ENCODE results near the gene MT1A. TPM values are rescaled to one million over a fixed set of nuclear protein-coding genes. Genes with fewer than 3 reads are reported as not detected.
A peak's percentile ranks its signal among the peaks of the same experiment; 100 is the strongest.

MT1A gene
- total and polyA plus RNA-seq, 12 donors = 0.71 to 102 (median 3.0) TPM; not detected in 2

- intact Hi-C loops (cut with DNase I) = no loop called here
- 81 to 85% methylated on average over 7 of the region's 7 CpGs for WGBS, 2 donors
- Histone ChIP-seq H3K9me3 (no peaks in the 10 kb centered on the region), H3K27me3 (peaks cover 0 to 29% (median 17%) of the 10 kb centered on the region in 7 donors), H3K4me3 (no peak overlapping the region), H3K27ac (no peak overlapping the region), H3K36me3 (no peaks in the 10 kb centered on the region), H3K4me1 (peaks cover 0 to 12% (median 10%) of the 10 kb centered on the region in 9 donors)
- ATAC-seq (no peak), DNase-seq (no peak)
- no peak for TF ChIP-seq CTCF (IDR thresholded peaks at IDR 0.05)
These were observed 14.8 kb downstream of the MT1A start for GRCh38 chr16:56653218-56653617.

- 1 to 2% methylated on average over 46 of the region's 46 CpGs for WGBS, 2 donors
- TF ChIP-seq CTCF (IDR thresholded peaks at IDR 0.05) = no peak
- Histone ChIP-seq H3K9me3 (no peaks in the 10 kb centered on the region), H3K27me3 (peaks cover 0 to 41% (median 22%) of the 10 kb centered on the region in 7 donors), H3K4me1 (peaks cover 0 to 24% (median 14%) of the 10 kb centered on the region in 9 donors), H3K27ac (peak within 1 kb of the TSS in 5 of 10 donors; percentile 2 to 88 (median 40)), H3K4me3 (peak within 1 kb of the TSS; percentile 44 to 75 (median 62)), H3K36me3 (no peaks in the 10 kb centered on the region)
- DNase-seq = peak; percentile 59 to 73
- peak; percentile 73 to 91 (median 83) for ATAC-seq
- intact Hi-C loops (cut with DNase I) = loop anchor here in 1 of 10 donors (1.0 kb wide), 1 partner anchor 32 kb away; no protein-coding TSS in a partner anchor
These were observed 19.3 kb downstream of the MT1A start, which contains the start of gene MT1F for GRCh38 chr16:56657555-56658326. Gene MT1F, plus strand, starts transcription at chr16:56657959. Its CDS starts 100 bp downstream, at chr16:56658059.

- intact Hi-C loops (cut with DNase I) = loop anchor here in 1 of 10 donors (1.0 kb wide), 1 partner anchor 31 kb away; no protein-coding TSS in a partner anchor
- WGBS, 2 donors = 36 to 39% methylated on average over 9 to 10 of the region's 10 CpGs
- DNase-seq = no peak
- Histone ChIP-seq H3K27me3 (peaks cover 6 to 48% (median 28%) of the 10 kb centered on the region in 7 donors), H3K27ac (peak overlapping the region in 1 of 10 donors; percentile 88), H3K9me3 (no peaks in the 10 kb centered on the region), H3K4me3 (peak overlapping the region in 9 of 10 donors; percentile 44 to 75 (median 63)), H3K36me3 (no peaks in the 10 kb centered on the region), H3K4me1 (peaks cover 0 to 30% (median 16%) of the 10 kb centered on the region in 9 donors)
- ATAC-seq = no peak
- no peak for TF ChIP-seq CTCF (IDR thresholded peaks at IDR 0.05)
These were observed 19.9 kb downstream of the MT1A start for GRCh38 chr16:56658327-56658875.
